ENCODE results near the gene NUDT7. TPM values are rescaled to one million over a fixed set of nuclear protein-coding genes. Genes with fewer than 3 reads are reported as not detected.

Gene NUDT7
- polyA plus RNA-seq, 3 donors = 4.2 to 6.1 (median 5.0) TPM

DNA sequence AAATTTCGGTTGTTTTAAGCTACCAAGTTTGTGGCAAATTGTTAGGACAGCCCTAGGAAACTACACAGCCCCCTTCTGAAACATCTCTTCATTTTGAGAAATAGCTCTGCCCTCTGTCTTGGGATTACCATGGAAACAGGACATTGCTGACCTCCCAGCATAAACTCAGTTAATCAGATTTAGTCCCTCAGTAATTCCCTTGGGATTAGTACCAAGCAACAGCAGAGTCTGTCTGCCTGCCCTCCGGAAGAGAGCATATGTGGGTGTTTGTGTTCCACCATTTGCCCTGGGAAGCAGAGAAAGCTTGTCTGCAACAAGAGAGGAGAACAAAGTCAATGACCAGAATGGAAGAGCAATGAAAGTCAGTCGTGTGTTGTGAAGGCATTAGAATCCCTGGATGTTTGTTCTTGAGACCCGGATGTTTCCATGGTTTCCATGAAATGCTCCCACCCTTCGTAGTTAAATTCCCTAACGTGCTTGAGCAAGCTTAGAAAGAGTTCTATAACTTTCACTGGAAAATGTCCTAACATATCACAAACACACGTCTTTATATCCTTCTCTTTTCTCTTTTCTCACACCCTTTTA is 26.2 kb downstream of the NUDT7 start:
- H3K4me1 ChIP-seq (ENCODE audit: control insufficient read depth in 1 of 2, insufficient read depth in 2 of 2, low read length in 2 of 2) = no peaks in the 10 kb centered on the region
- H3K27me3 ChIP-seq (ENCODE audit: control insufficient read depth in 2 of 2, insufficient read depth in 2 of 2, low read length in 2 of 2) = peaks cover 0 to 4% of the 10 kb centered on the region in 2 donors
- Mint-ChIP-seq H3K4me3 (no peak overlapping the region), H3K4me1 (no peaks in the 10 kb centered on the region), H3K27me3 (ENCODE audit: low read depth in 3 of 3) (peaks cover 3 to 7% (median 4%) of the 10 kb centered on the region in 3 donors), H3K36me3 (no peaks in the 10 kb centered on the region), H3K27ac (no peak overlapping the region), H3K9me3 (peaks cover 0 to 5% (median 0%) of the 10 kb centered on the region in 7 donors)
- H3K9me3 ChIP-seq (replicated peaks in 1 of 2; ENCODE audit: control insufficient read depth in 1 of 2, insufficient read depth in 1 of 2, low read length in 2 of 2) = no peaks in the 10 kb centered on the region
- no peak for DNase-seq
- H3K4me3 ChIP-seq (replicated peaks in 1 of 3; ENCODE audit: low read depth in 2 of 3, low read length in 3 of 3) = no peak overlapping the region
- H3K36me3 ChIP-seq (replicated peaks in 1 of 2; ENCODE audit: control insufficient read depth in 1 of 2, insufficient read depth in 2 of 2, low read length in 2 of 2) = no peaks in the 10 kb centered on the region
- H3K27ac ChIP-seq (ENCODE audit: low read depth in 1 of 2, low read length in 2 of 2) = no peak overlapping the region
- H3K79me2 ChIP-seq (ENCODE audit: insufficient read depth, low read length) = no peaks in the 10 kb centered on the region
- no peaks in the 10 kb centered on the region for H4K20me1 ChIP-seq (ENCODE audit: insufficient read depth, low read length)
- intact Hi-C loops (cut with micrococcal nuclease) = no loop called here
- TF ChIP-seq, protein P1, sequence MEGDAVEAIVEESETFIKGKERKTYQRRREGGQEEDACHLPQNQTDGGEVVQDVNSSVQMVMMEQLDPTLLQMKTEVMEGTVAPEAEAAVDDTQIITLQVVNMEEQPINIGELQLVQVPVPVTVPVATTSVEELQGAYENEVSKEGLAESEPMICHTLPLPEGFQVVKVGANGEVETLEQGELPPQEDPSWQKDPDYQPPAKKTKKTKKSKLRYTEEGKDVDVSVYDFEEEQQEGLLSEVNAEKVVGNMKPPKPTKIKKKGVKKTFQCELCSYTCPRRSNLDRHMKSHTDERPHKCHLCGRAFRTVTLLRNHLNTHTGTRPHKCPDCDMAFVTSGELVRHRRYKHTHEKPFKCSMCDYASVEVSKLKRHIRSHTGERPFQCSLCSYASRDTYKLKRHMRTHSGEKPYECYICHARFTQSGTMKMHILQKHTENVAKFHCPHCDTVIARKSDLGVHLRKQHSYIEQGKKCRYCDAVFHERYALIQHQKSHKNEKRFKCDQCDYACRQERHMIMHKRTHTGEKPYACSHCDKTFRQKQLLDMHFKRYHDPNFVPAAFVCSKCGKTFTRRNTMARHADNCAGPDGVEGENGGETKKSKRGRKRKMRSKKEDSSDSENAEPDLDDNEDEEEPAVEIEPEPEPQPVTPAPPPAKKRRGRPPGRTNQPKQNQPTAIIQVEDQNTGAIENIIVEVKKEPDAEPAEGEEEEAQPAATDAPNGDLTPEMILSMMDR (IDR thresholded peaks at IDR 0.05) = no peak
- H2AFZ ChIP-seq (ENCODE audit: insufficient read depth, low read depth, low read length, poor library complexity, severe bottlenecking) = no peak overlapping the region
- H3K9ac ChIP-seq (ENCODE audit: insufficient read depth, low read length, poor library complexity, severe bottlenecking) = no peak overlapping the region
- 44% methylated on average over 2 of the region's 7 CpGs for WGBS (ENCODE audit: insufficient coverage)
- H3K4me2 ChIP-seq (replicated peaks; ENCODE audit: extremely low read depth, low read length, poor library complexity, severe bottlenecking) = no peak overlapping the region

DNA sequence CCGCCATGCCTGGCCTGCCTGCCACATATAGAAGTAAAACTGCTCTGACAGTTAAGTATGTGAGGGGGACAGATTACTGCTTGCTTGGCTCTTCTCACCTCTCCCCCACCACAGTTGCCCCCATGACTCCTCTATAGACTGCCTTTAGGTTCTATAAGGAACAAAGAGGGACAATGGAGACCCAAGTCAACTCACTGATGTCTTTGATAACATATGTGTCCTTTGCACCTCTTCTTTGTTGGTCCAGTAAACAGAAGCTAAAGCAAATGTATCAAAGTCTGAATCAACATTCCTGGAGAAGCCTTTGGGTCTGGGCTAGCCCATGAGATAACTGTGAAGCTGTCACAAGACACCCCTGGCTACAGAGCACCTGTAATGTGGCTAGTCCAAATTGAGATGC is 27.1 kb downstream of the NUDT7 start:
- TF ChIP-seq, protein P1 (IDR thresholded peaks at IDR 0.05) = no peak
- Mint-ChIP-seq H3K27ac (no peak overlapping the region), H3K4me1 (no peaks in the 10 kb centered on the region), H3K4me3 (no peak overlapping the region), H3K27me3 (ENCODE audit: low read depth in 3 of 3) (peaks cover 3 to 7% (median 4%) of the 10 kb centered on the region in 3 donors), H3K36me3 (no peaks in the 10 kb centered on the region), H3K9me3 (peaks cover 0 to 6% (median 0%) of the 10 kb centered on the region in 7 donors)
- Histone ChIP-seq H3K9ac (ENCODE audit: insufficient read depth, low read length, poor library complexity, severe bottlenecking) (no peak overlapping the region), H3K36me3 (replicated peaks in 1 of 2; ENCODE audit: control insufficient read depth in 1 of 2, insufficient read depth in 2 of 2, low read length in 2 of 2) (no peaks in the 10 kb centered on the region), H2AFZ (ENCODE audit: insufficient read depth, low read depth, low read length, poor library complexity, severe bottlenecking) (no peak overlapping the region), H3K4me3 (replicated peaks in 1 of 3; ENCODE audit: low read depth in 2 of 3, low read length in 3 of 3) (no peak overlapping the region), H4K20me1 (ENCODE audit: insufficient read depth, low read length) (no peaks in the 10 kb centered on the region), H3K4me2 (replicated peaks; ENCODE audit: extremely low read depth, low read length, poor library complexity, severe bottlenecking) (no peak overlapping the region), H3K79me2 (ENCODE audit: insufficient read depth, low read length) (no peaks in the 10 kb centered on the region), H3K27ac (ENCODE audit: low read depth in 1 of 2, low read length in 2 of 2) (no peak overlapping the region), H3K27me3 (ENCODE audit: control insufficient read depth in 2 of 2, insufficient read depth in 2 of 2, low read length in 2 of 2) (peaks cover 0 to 4% of the 10 kb centered on the region in 2 donors), H3K9me3 (replicated peaks in 1 of 2; ENCODE audit: control insufficient read depth in 1 of 2, insufficient read depth in 1 of 2, low read length in 2 of 2) (no peaks in the 10 kb centered on the region), H3K4me1 (ENCODE audit: control insufficient read depth in 1 of 2, insufficient read depth in 2 of 2, low read length in 2 of 2) (no peaks in the 10 kb centered on the region)
- WGBS (ENCODE audit: insufficient coverage) = no CpG with 5 or more reads among the region's 1 CpG
- DNase-seq = no peak
- intact Hi-C loops (cut with micrococcal nuclease) = no loop called here
